Embryonic facial prominence (tissue), 1 donor: Measurements from ENCODE around the gene DNAJC15.

ENCODE experiments used
- DNase-seq: peaks from one replicate; pipeline ENCODE4 v3.0.0-alpha.2; 2016; ENCODE audit errors: extremely low spot score

Gene DNAJC15

GRCh38 chr13:43085545-43085944, 62.2 kb downstream of the DNAJC15 start:
- no peak for DNase-seq

GRCh38 chr13:43086181-43086580, 62.8 kb downstream of the DNAJC15 start:
- DNase-seq = no peak

GRCh38 chr13:43088093-43088511, 64.7 kb downstream of the DNAJC15 start:
- DNase-seq = no peak

- DNase-seq = no peak
Observed at GRCh38 chr13:43089912-43090498, 66.6 kb downstream of the DNAJC15 start.

- DNase-seq = no peak
Observed at GRCh38 chr13:43094901-43095300, 71.5 kb downstream of the DNAJC15 start.

GRCh38 chr13:43095771-43096719, 72.7 kb downstream of the DNAJC15 start:
- no peak for DNase-seq

- no peak for DNase-seq
Observed at GRCh38 chr13:43100667-43101066, 77.3 kb downstream of the DNAJC15 start.

- DNase-seq = no peak
Observed at GRCh38 chr13:43102304-43102703, 78.9 kb downstream of the DNAJC15 start.

- no peak for DNase-seq
Observed at GRCh38 chr13:43107780-43108179, 84.4 kb downstream of the DNAJC15 start.

- no peak for DNase-seq
Observed at GRCh38 chr13:43110036-43110435, 86.7 kb downstream of the DNAJC15 start.

GRCh38 chr13:43110658-43111057, 87.3 kb downstream of the DNAJC15 start:
- DNase-seq = no peak

- DNase-seq = no peak
Observed at GRCh38 chr13:43111559-43112400, 88.4 kb downstream of the DNAJC15 start.

GRCh38 chr13:43113603-43114002, 90.2 kb downstream of the DNAJC15 start:
- DNase-seq = no peak

- no peak for DNase-seq
Observed at GRCh38 chr13:43114504-43114903, 91.1 kb downstream of the DNAJC15 start.

GRCh38 chr13:43115141-43115540, 91.8 kb downstream of the DNAJC15 start:
- no peak for DNase-seq

- no peak for DNase-seq
Observed at GRCh38 chr13:43116242-43116641, 92.9 kb downstream of the DNAJC15 start.

GRCh38 chr13:43118521-43118920, 95.1 kb downstream of the DNAJC15 start:
- no peak for DNase-seq

- DNase-seq = no peak
Observed at GRCh38 chr13:43119206-43119605, 95.8 kb downstream of the DNAJC15 start.

- DNase-seq = no peak
Observed at GRCh38 chr13:43122791-43123190, 99.4 kb downstream of the DNAJC15 start.

GRCh38 chr13:43123856-43124255, 100.5 kb downstream of the DNAJC15 start:
- no peak for DNase-seq

GRCh38 chr13:43124490-43124889, 101.1 kb downstream of the DNAJC15 start:
- no peak for DNase-seq

GRCh38 chr13:43126420-43126819, 103.0 kb downstream of the DNAJC15 start:
- no peak for DNase-seq
